UCSD-AML1 (cell line): Measurements from ENCODE around the gene FZD2.

Experiments used
- DNase-seq: peaks from one replicate; lab custom pipeline; 2025; ENCODE audit not compliant: unreplicated experiment; lab: John Stamatoyannopoulos, UW

FZD2 gene

DNA sequence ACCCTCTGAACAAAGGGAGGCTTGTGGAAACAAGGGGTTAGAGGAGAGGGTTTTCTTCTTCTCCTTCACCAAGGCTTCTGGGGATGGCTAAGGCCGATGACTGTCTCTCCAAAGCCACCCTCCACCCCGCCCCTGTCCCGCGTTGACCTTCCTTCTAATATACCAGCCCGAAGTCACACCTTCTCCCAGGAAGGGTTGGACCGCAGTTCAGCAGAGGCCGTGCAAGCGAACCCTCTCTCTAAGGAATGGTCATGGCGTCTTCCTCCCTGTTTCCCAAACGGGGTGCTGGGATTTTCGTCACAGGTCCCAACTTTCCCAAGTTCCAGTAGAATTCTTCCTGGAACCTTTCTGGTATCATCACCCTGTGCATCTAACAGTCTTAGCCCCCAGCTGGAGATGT is 49.4 kb downstream of the FZD2 start:
- DNase-seq: no peak

DNA sequence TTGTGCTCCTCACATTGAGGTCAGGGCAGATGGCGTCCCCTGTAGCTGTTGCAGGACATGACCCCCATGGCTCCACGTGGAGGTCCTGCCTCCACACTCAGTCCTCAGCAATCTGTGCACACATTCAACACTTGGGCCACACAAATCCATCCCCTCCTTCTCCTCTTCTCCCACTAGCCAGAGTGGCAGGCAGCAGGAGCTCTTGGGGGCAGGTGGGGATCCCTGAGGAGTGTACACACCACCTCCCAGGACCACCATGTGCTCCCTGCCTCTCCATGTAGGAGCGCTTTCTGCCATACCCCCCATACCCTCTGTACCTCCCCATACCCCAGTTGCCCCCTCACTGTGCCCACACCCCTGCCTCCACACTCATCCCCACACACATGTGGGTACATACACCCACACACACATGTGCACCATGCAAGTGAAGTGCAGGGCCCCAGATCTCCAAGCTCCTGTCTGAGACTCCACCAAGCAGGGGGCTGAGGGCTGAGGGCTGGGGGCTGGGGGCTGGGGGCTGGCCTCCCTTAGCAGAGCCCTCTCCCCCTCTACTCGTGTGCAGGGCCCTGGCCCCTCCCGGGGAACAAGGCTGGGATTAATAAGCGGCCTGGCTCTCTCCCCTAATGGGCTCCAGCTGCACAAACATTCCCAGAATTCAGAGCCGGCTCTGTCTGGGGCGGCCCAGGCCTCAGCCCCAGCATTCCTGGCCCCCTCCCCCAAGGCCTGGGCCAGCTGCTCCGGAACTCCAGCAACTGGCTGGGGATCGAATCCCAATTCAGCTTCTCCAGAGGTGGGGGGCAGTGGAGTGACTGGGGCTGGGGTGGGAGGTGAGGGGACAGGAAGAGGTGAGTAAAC is 50.8 kb downstream of the FZD2 start:
- DNase-seq: no peak

DNA sequence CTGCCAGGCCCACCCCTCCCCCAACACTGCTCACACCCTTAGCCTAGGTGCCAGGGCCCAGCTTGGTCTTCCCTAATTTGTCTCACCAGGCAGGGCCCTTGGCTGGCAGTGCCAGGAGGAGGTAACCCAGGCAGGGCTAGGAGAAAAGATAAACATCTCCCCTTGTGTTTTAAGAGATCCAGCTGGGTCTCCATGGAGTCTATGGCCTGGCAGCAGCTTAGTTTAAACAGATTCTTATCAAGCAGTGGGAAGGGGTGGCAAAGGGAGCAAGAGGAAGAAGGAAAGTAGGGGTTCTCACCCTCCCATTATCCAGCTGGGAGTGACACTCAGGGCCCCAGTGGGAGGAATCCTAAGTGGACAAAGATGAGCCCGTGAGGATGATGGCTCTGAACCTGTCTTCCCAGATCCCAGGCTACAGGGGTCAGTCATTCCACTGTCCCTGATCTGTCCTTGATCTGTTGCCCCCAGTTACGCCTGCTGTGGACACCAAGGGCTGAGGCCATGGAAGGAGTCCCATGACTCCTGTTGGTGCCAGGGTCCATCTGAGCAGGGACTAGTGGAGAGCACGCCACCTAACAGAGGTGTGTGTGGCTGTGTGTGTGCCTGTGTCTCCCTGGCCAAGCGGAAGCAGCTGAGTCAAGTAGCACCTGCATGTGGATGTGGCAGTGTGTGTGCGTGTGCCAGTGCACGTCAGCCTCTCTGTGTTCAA is 51.6 kb downstream of the FZD2 start:
- DNase-seq: no peak

- DNase-seq: no peak
These were observed 53.0 kb downstream of the FZD2 start for GRCh38 chr17:44610331-44610730.
